GM12872 (cell line): Measurements from ENCODE around the gene PYGO2.

ENCODE experiments used
- CTCF ChIP-seq: IDR thresholded peaks from 3 replicates; pipeline ENCODE4 v1.5.1; 2011; ENCODE audit warnings: low read depth, mild to moderate bottlenecking, low read length, moderate library complexity; ENCODE audit not compliant: insufficient read depth

PYGO2 gene

GRCh38 chr1:154955718-154956543 is 5.7 kb downstream of the PYGO2 start, which contains the start of gene PBXIP1:
Gene PBXIP1 (minus strand): TSS chr1:154956099. CDS start chr1:154953721, 2,378 bp downstream.
- peak; percentile 34; the same call in 1 of the 3 replicates for TF ChIP-seq CTCF

DNA sequence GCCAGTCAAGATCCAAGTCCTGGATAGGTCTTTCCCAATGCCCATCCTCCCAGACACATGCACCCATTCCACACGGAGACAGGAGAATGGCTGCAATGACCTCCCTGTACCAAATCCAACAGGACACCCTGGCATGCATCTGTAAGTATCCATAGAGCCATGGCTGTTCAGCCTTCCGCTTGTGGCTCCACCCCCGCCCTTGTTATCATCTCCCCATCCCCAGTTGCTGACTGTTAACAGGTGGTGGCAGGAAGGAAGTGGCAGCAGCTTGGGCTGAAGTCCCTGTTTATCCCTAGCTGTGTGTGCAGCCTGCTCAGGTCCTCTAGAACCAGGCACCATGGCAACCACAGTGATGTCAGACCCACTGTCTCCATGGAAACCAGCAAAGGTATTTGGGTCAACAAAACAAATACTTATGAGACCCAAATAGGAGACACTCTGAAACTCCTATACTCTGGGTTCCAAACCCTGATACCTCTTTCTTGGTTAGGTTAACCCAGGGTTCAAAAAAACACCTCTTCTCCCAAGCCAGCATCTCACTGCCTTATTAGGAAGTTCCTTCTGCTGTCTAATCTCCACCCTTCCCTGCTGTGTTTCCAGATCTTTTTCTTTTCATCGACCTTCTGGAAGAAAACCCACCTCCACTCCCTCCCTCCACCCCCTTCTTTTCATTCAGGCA is 6.4 kb downstream of the PYGO2 start:
- TF ChIP-seq CTCF, result no peak

DNA sequence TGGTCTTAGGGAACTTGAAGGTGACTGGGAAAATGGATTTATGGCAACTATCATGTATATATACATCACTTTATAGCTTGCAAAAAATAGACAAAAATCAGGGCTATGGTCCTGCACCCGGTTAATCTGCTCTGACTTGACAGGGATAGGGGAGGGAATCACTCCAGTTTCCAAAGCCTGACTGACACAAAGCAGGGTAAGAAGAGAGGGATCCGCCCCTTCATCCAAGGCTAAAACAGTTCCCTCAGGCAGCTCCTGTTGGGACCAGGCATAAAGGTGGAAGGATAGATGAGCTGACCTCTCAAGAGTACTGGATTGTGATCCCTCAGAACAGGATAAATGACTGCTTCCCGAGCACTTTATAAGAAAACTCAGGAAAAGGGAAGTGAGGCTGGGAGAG is 7.0 kb downstream of the PYGO2 start:
- TF ChIP-seq CTCF, result no peak

DNA sequence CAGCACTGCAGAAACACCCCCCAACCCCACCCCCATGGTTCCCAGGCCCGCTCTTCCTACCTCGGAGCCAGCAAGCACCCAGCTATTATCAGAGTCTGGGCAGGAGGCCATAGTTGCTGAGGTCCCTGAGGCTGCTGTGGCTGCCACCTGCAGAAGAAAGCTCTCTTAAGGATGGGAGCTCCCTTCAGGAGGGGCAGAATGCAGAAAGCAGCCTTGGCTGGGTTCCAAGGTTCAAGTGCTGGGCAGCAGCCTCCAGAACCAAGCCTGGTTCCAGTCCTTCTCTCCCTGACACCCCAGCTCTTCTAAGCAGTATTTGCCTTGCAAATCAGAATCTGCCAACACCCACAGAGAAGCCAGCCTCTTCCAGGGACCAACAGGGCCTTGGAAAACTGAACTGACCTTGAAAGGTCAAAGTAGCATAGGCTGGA is 8.0 kb downstream of the PYGO2 start:
- no peak for TF ChIP-seq CTCF

- TF ChIP-seq CTCF, result no peak
These were observed 8.9 kb downstream of the PYGO2 start for GRCh38 chr1:154952664-154953063.

GRCh38 chr1:154951901-154952657 is 9.5 kb downstream of the PYGO2 start:
- TF ChIP-seq CTCF, result no peak

GRCh38 chr1:154948079-154948478 is 13.5 kb downstream of the PYGO2 start:
- no peak for TF ChIP-seq CTCF
